PC-9 (cell line): ENCODE data around the gene CCDC201. TPM values are rescaled to one million over a fixed set of nuclear protein-coding genes. Genes with fewer than 3 reads are reported as not detected.

ENCODE experiments used
- BruUV-seq: library from RNA; stranded (reverse); fragments of 400-500 nt; replicated peaks from 2 replicates; lab custom pipeline; 2021; lab: Mats Ljungman, UMichigan
- CTCF ChIA-PET: fragments of 300-600 bp; sonication (Branson Sonifier 250); formaldehyde crosslinking; loops from one replicate; lab custom pipeline; 2022; ENCODE audit warnings: antibody characterized with exemption; lab: Charles Lee
- POLR2A ChIA-PET: fragments of 300-600 bp; sonication (Branson Sonifier 250); formaldehyde crosslinking; loops from one replicate; lab custom pipeline; 2022; ENCODE audit warnings: antibody characterized with exemption; ENCODE audit not compliant: unreplicated experiment; lab: Charles Lee
- DNase-seq, 2 experiments: peaks; one replicate each; pipeline versions ENCODE4 v3.0.0 to v3.0.0-alpha.2; 2015 to 2022; ENCODE audit warnings: mixed read lengths in 1 of 2
- H2AFZ ChIP-seq: fragments of 200-600 bp; sonication (generic); 2 replicates; pipeline ENCODE4 v1.8.1; 2017; ENCODE audit warnings: antibody characterized with exemption
- H3F3A ChIP-seq: fragments of 200-600 bp; sonication (generic); 2 replicates; pipeline ENCODE4 v1.8.1; 2017; ENCODE audit warnings: antibody characterized with exemption, mild to moderate bottlenecking, low read depth; ENCODE audit not compliant: insufficient read depth
- H3K27ac ChIP-seq: fragments of 200-600 bp; sonication (generic); 2 replicates; pipeline ENCODE4 v1.6.1; 2016; ENCODE audit warnings: mixed run types
- H3K27me3 ChIP-seq: fragments of 200-600 bp; sonication (generic); 2 replicates; pipeline ENCODE4 v1.6.1; 2016; ENCODE audit warnings: low read depth, mixed run types; ENCODE audit not compliant: insufficient read depth
- H3K36me3 ChIP-seq: fragments of 200-600 bp; sonication (generic); 2 replicates; pipeline ENCODE4 v1.6.1; 2016; ENCODE audit warnings: low read depth, mixed run types
- H3K4me1 ChIP-seq: fragments of 200-600 bp; sonication (generic); replicated peaks from 2 replicates; pipeline ENCODE4 v1.6.1; 2016; ENCODE audit warnings: mixed run types; ENCODE audit not compliant: insufficient read depth
- H3K4me2 ChIP-seq: fragments of 200-600 bp; sonication (generic); 2 replicates; pipeline ENCODE4 v1.6.1; 2017; ENCODE audit warnings: mixed run types
- H3K4me3 ChIP-seq: fragments of 200-600 bp; sonication (generic); 2 replicates; pipeline ENCODE4 v1.6.1; 2016; ENCODE audit warnings: mixed run types
- H3K79me2 ChIP-seq: fragments of 200-600 bp; sonication (generic); 2 replicates; pipeline ENCODE4 v1.6.1; 2017; ENCODE audit warnings: low read depth, mixed run types
- H3K9me2 ChIP-seq: fragments of 200-600 bp; sonication (generic); 2 replicates; pipeline ENCODE4 v1.8.1; 2017; ENCODE audit warnings: mild to moderate bottlenecking; ENCODE audit not compliant: insufficient read depth
- H3K9me3 ChIP-seq: fragments of 200-600 bp; sonication (generic); 2 replicates; pipeline ENCODE4 v1.8.1; 2016; ENCODE audit warnings: low read depth; ENCODE audit not compliant: insufficient read depth
- H4K20me1 ChIP-seq: fragments of 200-600 bp; sonication (generic); 2 replicates; pipeline ENCODE4 v1.8.1; 2017; ENCODE audit not compliant: insufficient read depth
- EZH2 ChIP-seq: fragments of 200-600 bp; sonication (generic); IDR thresholded peaks from 2 replicates; pipeline ENCODE4 v1.8.0; 2017; ENCODE audit warnings: antibody characterized with exemption, low read depth
- intact Hi-C: fragments of 100-400 bp; cut with micrococcal nuclease; formaldehyde crosslinking; loops from one replicate; pipeline ENCODE4 v1.10.0; 2022; ENCODE audit not compliant: unreplicated experiment
- total RNA-seq: library from RNA; stranded (reverse); gene quantifications from 2 replicates; pipeline ENCODE4 v1.2.3, GENCODE V29; 2021
- TF ChIP-seq, protein P1 (sequence below): fragments of 200-600 bp; sonication (generic); conservative IDR thresholded peaks from 2 replicates; pipeline ENCODE4 v1.6.1; 2017; ENCODE audit warnings: mixed run types, antibody characterized with exemption, mild to moderate bottlenecking, moderate library complexity

CCDC201 gene
- total RNA-seq, 1 experiment from 2014 or later, result not detected

GRCh38 chr7:45872116-45873034 lies 507 bp downstream of the CCDC201 start:
- Histone ChIP-seq H3K9me2 (no peaks in the 10 kb centered on the region), H3K36me3 (no peaks in the 10 kb centered on the region), H2AFZ (no peak overlapping the region), H3K4me2 (no peak overlapping the region), H3K4me1 (peaks cover 37% of the 10 kb centered on the region), H3F3A (peaks cover 21% of the 10 kb centered on the region; the same call in 1 of the 2 replicates), H3K9me3 (no peaks in the 10 kb centered on the region; the same call in 1 of the 2 replicates), H3K27me3 (no peaks in the 10 kb centered on the region), H3K27ac (no peak overlapping the region), H4K20me1 (no peaks in the 10 kb centered on the region), H3K4me3 (no peak overlapping the region), H3K79me2 (no peaks in the 10 kb centered on the region)
- peak; percentile 35 to 49 for DNase-seq
- BruUV-seq, result no TSS peak
- no peak for TF ChIP-seq EZH2
- TF ChIP-seq, protein P1, sequence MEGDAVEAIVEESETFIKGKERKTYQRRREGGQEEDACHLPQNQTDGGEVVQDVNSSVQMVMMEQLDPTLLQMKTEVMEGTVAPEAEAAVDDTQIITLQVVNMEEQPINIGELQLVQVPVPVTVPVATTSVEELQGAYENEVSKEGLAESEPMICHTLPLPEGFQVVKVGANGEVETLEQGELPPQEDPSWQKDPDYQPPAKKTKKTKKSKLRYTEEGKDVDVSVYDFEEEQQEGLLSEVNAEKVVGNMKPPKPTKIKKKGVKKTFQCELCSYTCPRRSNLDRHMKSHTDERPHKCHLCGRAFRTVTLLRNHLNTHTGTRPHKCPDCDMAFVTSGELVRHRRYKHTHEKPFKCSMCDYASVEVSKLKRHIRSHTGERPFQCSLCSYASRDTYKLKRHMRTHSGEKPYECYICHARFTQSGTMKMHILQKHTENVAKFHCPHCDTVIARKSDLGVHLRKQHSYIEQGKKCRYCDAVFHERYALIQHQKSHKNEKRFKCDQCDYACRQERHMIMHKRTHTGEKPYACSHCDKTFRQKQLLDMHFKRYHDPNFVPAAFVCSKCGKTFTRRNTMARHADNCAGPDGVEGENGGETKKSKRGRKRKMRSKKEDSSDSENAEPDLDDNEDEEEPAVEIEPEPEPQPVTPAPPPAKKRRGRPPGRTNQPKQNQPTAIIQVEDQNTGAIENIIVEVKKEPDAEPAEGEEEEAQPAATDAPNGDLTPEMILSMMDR, result peak; percentile 76
- intact Hi-C loops, result loop anchor here (2.0 kb wide), 1 partner anchor 50 kb away; no protein-coding TSS in a partner anchor
- POLR2A ChIA-PET, result no interaction called here
- CTCF ChIA-PET, result interaction anchor here (0.6 to 1.0 kb wide), 2 partner anchors 51 to 1574 kb away, joined by 3 to 5 read pairs; no protein-coding TSS in a partner anchor

DNA sequence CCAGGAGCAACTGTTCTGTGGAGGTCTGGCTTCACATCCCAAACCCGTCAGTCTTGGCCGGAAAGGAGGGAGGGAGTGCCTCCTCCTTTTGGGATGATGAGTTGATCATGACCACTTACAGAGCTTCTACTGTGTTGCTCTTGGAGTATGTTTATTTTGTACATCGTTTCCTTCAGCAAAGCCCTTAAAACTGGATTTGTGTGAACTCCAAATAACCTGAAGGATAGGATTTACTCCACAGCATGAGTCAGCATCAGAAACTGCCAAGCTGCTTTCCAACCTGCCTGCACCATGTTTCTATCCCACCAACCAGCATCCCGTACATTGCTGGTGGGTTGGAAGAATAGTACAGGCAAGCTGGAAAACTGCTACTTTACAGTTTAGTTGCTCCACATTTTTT lies 3.5 kb downstream of the CCDC201 start:
- intact Hi-C loops, result no loop called here
- Histone ChIP-seq H3K4me1 (peaks cover 21% of the 10 kb centered on the region), H3K79me2 (no peaks in the 10 kb centered on the region), H3K9me3 (no peaks in the 10 kb centered on the region), H3K27me3 (no peaks in the 10 kb centered on the region), H3K36me3 (no peaks in the 10 kb centered on the region), H3K4me3 (no peak overlapping the region), H3K4me2 (peak overlapping the region; percentile 15; the same call in 1 of the 2 replicates), H2AFZ (no peak overlapping the region), H3K9me2 (no peaks in the 10 kb centered on the region), H3K27ac (peak overlapping the region; percentile 28; the same call in 1 of the 2 replicates), H3F3A (peaks cover 8% of the 10 kb centered on the region; the same call in 1 of the 2 replicates), H4K20me1 (no peaks in the 10 kb centered on the region)
- ChIA-PET POLR2A (interaction anchor here (0.7 kb wide), 1 partner anchor 109 kb away, joined by 3 read pairs; no protein-coding TSS in a partner anchor), CTCF (no interaction called here)
- DNase-seq, result peak in 1 of 2 experiments; percentile 51
- no peak for TF ChIP-seq EZH2
- TF ChIP-seq, protein P1, result no peak
- no TSS peak for BruUV-seq

GRCh38 chr7:45867471-45867870 lies 5.4 kb downstream of the CCDC201 start:
- H3K36me3 ChIP-seq, result no peaks in the 10 kb centered on the region
- H3K27ac ChIP-seq, result no peak overlapping the region
- no peaks in the 10 kb centered on the region for H4K20me1 ChIP-seq
- no peaks in the 10 kb centered on the region for H3K9me2 ChIP-seq
- no peak overlapping the region for H2AFZ ChIP-seq
- no peak overlapping the region for H3K4me2 ChIP-seq
- H3F3A ChIP-seq, result 0 out of 2 replicates have a peak, but pooled peaks cover 5% of the 10 kb centered on the region
- intact Hi-C loops, result no loop called here
- ChIA-PET CTCF (no interaction called here), POLR2A (no interaction called here)
- no peak overlapping the region for H3K4me3 ChIP-seq
- TF ChIP-seq, protein P1, result no peak
- no peak for TF ChIP-seq EZH2
- no TSS peak for BruUV-seq
- DNase-seq, result peak in 1 of 2 experiments; percentile 34
- H3K9me3 ChIP-seq, result no peaks in the 10 kb centered on the region
- H3K79me2 ChIP-seq, result no peaks in the 10 kb centered on the region
- H3K4me1 ChIP-seq, result peaks cover 18% of the 10 kb centered on the region
- H3K27me3 ChIP-seq, result no peaks in the 10 kb centered on the region
